B cell (primary cell): Measurements from ENCODE around the gene BBOX1.
"Not testable (repeated sequence)": the region's sequence is repeated elsewhere in the genome, so short reads cannot be mapped to it uniquely, and the experiment has no call there.

Experiments used
- CTCF ChIP-seq: fragments of 200-600 bp; IDR thresholded peaks from one replicate; pipeline ENCODE4 v1.8.0; 2022; ENCODE audit warnings: antibody characterized with exemption, mild to moderate bottlenecking
- EZH2 ChIP-seq: IDR thresholded peaks from 2 replicates; pipeline ENCODE4 v1.6.1; 2012; ENCODE audit warnings: borderline replicate concordance, low read depth, mild to moderate bottlenecking, moderate library complexity, low read length; ENCODE audit not compliant: insufficient read depth, poor library complexity, severe bottlenecking

GRCh38 chr11:27001136-27001730, 39.4 kb upstream of the BBOX1 start:
- TF ChIP-seq CTCF, EZH2: not testable (repeated sequence)
